Retinal pigment epithelial cell (primary cell): ENCODE results near the gene COL6A5.

Experiments used
- DNase-seq: peaks from one replicate; pipeline ENCODE4 v3.0.0-alpha.2; 2010; ENCODE audit warnings: low read depth
- H3K4me3 ChIP-seq: 2 replicates; pipeline ENCODE4 v1.5.1; 2011; ENCODE audit warnings: mild to moderate bottlenecking, low read length, control low read depth, moderate library complexity
- TF ChIP-seq, protein P1 (sequence below): conservative IDR thresholded peaks from 2 replicates; pipeline ENCODE4 v1.5.1; 2011; ENCODE audit warnings: low read depth, low read length, control low read depth, inconsistent platforms

COL6A5 gene

DNA sequence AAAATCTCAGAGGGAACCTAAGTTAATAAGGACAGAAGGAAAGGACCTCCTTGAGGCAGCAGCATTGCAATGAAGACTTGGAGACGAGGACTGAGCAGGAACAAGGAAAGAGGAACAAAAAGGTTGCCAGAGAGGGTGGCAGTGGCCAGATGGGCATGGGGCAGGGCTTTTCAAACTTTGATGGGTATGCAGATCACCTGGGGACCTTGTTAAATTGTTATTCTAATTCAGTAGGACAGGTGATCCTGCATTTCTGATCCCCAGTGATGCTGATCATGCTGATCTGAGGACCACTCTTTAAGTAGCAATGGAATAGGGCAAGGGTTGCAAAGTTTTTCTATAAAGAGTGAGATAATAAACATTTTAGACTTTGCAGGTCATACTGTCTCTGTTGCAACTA, 182.6 kb downstream of the COL6A5 start:
- TF ChIP-seq, protein P1, sequence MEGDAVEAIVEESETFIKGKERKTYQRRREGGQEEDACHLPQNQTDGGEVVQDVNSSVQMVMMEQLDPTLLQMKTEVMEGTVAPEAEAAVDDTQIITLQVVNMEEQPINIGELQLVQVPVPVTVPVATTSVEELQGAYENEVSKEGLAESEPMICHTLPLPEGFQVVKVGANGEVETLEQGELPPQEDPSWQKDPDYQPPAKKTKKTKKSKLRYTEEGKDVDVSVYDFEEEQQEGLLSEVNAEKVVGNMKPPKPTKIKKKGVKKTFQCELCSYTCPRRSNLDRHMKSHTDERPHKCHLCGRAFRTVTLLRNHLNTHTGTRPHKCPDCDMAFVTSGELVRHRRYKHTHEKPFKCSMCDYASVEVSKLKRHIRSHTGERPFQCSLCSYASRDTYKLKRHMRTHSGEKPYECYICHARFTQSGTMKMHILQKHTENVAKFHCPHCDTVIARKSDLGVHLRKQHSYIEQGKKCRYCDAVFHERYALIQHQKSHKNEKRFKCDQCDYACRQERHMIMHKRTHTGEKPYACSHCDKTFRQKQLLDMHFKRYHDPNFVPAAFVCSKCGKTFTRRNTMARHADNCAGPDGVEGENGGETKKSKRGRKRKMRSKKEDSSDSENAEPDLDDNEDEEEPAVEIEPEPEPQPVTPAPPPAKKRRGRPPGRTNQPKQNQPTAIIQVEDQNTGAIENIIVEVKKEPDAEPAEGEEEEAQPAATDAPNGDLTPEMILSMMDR: no peak
- H3K4me3 ChIP-seq: no peak overlapping the region
- DNase-seq: no peak

DNA sequence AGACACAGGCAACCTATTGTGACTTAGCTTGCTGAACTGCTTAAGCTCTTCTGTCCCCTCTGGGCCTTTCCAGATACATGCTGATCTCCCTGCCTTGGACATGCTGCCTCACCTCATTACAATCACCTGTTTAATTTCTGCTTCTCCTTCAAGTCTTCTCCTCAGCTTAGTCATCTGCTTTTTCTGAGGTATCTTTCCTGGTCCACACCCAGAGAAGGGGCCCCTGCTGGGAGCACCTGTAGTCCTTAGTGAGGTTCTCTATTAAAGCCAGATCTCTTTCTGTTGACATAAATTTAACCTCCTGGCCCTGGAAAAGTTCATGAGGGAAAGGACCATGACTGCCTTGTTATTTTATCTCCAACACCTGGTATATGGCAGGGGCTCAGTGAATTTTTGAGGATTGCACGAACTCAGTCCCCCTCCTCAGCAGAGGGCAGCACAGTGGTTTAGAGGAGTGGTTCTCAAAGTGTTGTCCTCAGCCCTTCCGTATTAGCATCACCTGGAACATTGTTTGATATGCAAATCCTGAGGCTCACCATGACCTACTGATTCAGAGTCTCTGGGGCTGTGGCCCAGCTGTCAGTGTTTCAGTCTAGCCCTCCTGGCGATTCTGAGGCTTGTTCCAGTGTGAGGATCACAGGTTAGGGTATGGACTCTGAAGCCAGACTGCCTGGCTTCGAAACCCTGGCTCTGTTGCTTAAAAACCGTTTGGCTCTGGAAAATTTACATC, 184.2 kb downstream of the COL6A5 start:
- TF ChIP-seq, protein P1: no peak
- DNase-seq: no peak
- no peak overlapping the region for H3K4me3 ChIP-seq

DNA sequence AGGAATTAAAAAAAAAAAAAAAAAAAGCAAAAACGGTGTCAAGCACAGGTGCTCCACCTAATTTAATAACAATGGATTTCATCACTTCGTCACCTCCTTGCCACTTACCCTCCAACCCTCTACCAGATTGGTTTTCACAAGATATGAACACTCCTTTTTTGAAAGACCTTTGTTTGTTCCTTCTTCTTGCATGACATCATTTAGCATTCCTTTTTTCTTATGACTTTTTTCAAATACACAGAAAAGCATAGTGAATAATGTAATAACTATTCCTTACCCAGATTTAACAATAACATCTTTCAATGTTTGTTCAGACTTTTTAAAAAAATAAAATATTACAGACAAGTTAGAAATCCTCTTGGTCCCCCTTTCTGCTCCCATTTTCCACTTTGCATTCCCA, 187.8 kb downstream of the COL6A5 start:
- TF ChIP-seq, protein P1: no peak
- no peak overlapping the region for H3K4me3 ChIP-seq
- DNase-seq: no peak
